SK-N-SH (cell line): ENCODE measurements around the gene TOR1AIP1. TPM values are rescaled to one million over a fixed set of nuclear protein-coding genes. Genes with fewer than 3 reads are reported as not detected.

ENCODE experiments used
- CTCF ChIA-PET: fragments of 300-600, 350-600 bp; formaldehyde crosslinking; extraction: SDS; loops from one replicate; lab custom pipeline; 2021; lab: Yijun Ruan, JAX
- POLR2A ChIA-PET: fragments of 350-600 bp; sonication (Branson Sonifier 250); formaldehyde crosslinking; extraction: SDS; loops from one replicate; lab custom pipeline; 2020; ENCODE audit warnings: antibody characterized with exemption, inconsistent platforms; lab: Yijun Ruan, JAX
- DNase-seq: peaks from one replicate; pipeline ENCODE4 v3.0.0; 2012
- H2AFZ ChIP-seq: fragments of 200-600 bp; sonication (generic); 2 replicates; pipeline ENCODE4 v1.8.1; 2016; ENCODE audit warnings: antibody characterized with exemption, mild to moderate bottlenecking, low read depth
- H3F3A ChIP-seq: fragments of 200-600 bp; sonication (generic); replicated peaks from 2 replicates; pipeline ENCODE3; 2016; ENCODE audit warnings: antibody characterized with exemption, mild to moderate bottlenecking; ENCODE audit not compliant: insufficient read depth
- H3K27ac ChIP-seq, 2 experiments: fragments of 200-500 bp in 1 of 2; fragments of 200-600 bp in 1 of 2; sonication (Bioruptor generic) in 1 of 2; sonication (generic), shearing (Covaris generic) in 1 of 2; 2 replicates each; pipeline versions ENCODE4 v1.5.1 to v1.6.1; 2014 to 2016; ENCODE audit warnings: low read depth in 2 of 2, inconsistent platforms in 1 of 2, low read length in 1 of 2, mild to moderate bottlenecking in 1 of 2, mixed read lengths in 1 of 2
- H3K27me3 ChIP-seq: fragments of 200-600 bp; sonication (generic), shearing (Covaris generic); 2 replicates; pipeline ENCODE4 v1.6.1; 2016; ENCODE audit warnings: mixed run types; ENCODE audit not compliant: insufficient read depth
- H3K36me3 ChIP-seq, 2 experiments: fragments of 200-500 bp in 1 of 2; fragments of 200-600 bp in 1 of 2; sonication (Bioruptor generic) in 1 of 2; sonication (generic) in 1 of 2; replicated peaks in 1 of 2; 2 replicates each; pipeline versions ENCODE3 to v1.5.1; 2014 to 2016; ENCODE audit warnings: low read length in 1 of 2, mild to moderate bottlenecking in 1 of 2; ENCODE audit not compliant: insufficient read depth in 2 of 2, control insufficient read depth in 1 of 2
- H3K4me1 ChIP-seq, 2 experiments: fragments of 200-500 bp in 1 of 2; fragments of 200-600 bp in 1 of 2; sonication (Bioruptor generic) in 1 of 2; sonication (generic), shearing (Covaris generic) in 1 of 2; 2 replicates each; pipeline versions ENCODE4 v1.5.1 to v1.6.1; 2014 to 2016; ENCODE audit warnings: low read depth in 1 of 2, low read length in 1 of 2, mixed run types in 1 of 2; ENCODE audit not compliant: insufficient read depth in 2 of 2, control insufficient read depth in 1 of 2
- H3K4me2 ChIP-seq: fragments of 200-600 bp; sonication (generic), shearing (Covaris generic); 2 replicates; pipeline ENCODE4 v1.6.1; 2017; ENCODE audit warnings: mixed run types
- H3K4me3 ChIP-seq, 2 experiments: fragments of 200-500 bp in 1 of 2; fragments of 200-600 bp in 1 of 2; sonication (Bioruptor generic) in 1 of 2; sonication (generic), shearing (Covaris generic) in 1 of 2; 2 replicates each; pipeline versions ENCODE4 v1.5.1 to v1.8.1; 2014 to 2016; ENCODE audit warnings: low read depth in 2 of 2, inconsistent platforms in 1 of 2, low read length in 1 of 2, mild to moderate bottlenecking in 1 of 2, mixed read lengths in 1 of 2, moderate library complexity in 1 of 2
- H3K79me2 ChIP-seq: fragments of 200-600 bp; sonication (generic); 2 replicates; pipeline ENCODE4 v1.8.1; 2017; ENCODE audit warnings: mild to moderate bottlenecking; ENCODE audit not compliant: insufficient read depth
- H3K9ac ChIP-seq: fragments of 200-600 bp; sonication (generic); 2 replicates; pipeline ENCODE4 v1.6.1; 2017; ENCODE audit warnings: mixed run types
- H3K9me2 ChIP-seq: fragments of 200-600 bp; sonication (generic); 2 replicates; pipeline ENCODE4 v1.6.1; 2017; ENCODE audit warnings: mixed run types
- H3K9me3 ChIP-seq: fragments of 200-600 bp; sonication (generic); 2 replicates; pipeline ENCODE4 v1.6.1; 2017; ENCODE audit warnings: mixed run types, mild to moderate bottlenecking, moderate library complexity
- H4K20me1 ChIP-seq: fragments of 200-600 bp; sonication (generic); 2 replicates; pipeline ENCODE4 v1.6.1; 2017; ENCODE audit warnings: mild to moderate bottlenecking, mixed run types; ENCODE audit not compliant: insufficient read depth
- EZH2phosphoT487 ChIP-seq: fragments of 200-600 bp; sonication (generic); IDR thresholded peaks from 2 replicates; pipeline ENCODE4 v1.6.1; 2017; ENCODE audit warnings: low read depth, mixed run types, mild to moderate bottlenecking, antibody characterized with exemption, moderate library complexity, borderline replicate concordance
- FOSL2 ChIP-seq: IDR thresholded peaks from 2 replicates; pipeline ENCODE4 v1.4.0; 2012; ENCODE audit warnings: low read depth, mild to moderate bottlenecking, moderate library complexity, borderline replicate concordance
- GABPA ChIP-seq: IDR thresholded peaks from 2 replicates; pipeline ENCODE4 v1.4.0; 2012; ENCODE audit warnings: low read depth, mild to moderate bottlenecking
- GATA2 ChIP-seq: sonication (generic); formaldehyde crosslinking; IDR thresholded peaks from 2 replicates; pipeline ENCODE4 v1.5.0; 2020; ENCODE audit warnings: mild to moderate bottlenecking, missing genetic modification reagents
- JUND ChIP-seq: IDR thresholded peaks from 2 replicates; pipeline ENCODE4 v1.4.0; 2012
- MAX ChIP-seq: IDR thresholded peaks from 2 replicates; pipeline ENCODE4 v1.4.0; 2012; ENCODE audit warnings: low read depth
- MXI1 ChIP-seq: IDR thresholded peaks from 2 replicates; pipeline ENCODE4 v1.6.1; 2012; ENCODE audit warnings: mild to moderate bottlenecking, low read depth, low read length, improper control_type of control experiment
- NRF1 ChIP-seq: IDR thresholded peaks from 2 replicates; pipeline ENCODE4 v1.6.1; 2012; ENCODE audit warnings: low read depth, mild to moderate bottlenecking, low read length
- POLR2AphosphoS5 ChIP-seq: IDR thresholded peaks from 2 replicates; pipeline ENCODE4 v1.6.1; 2012; ENCODE audit warnings: low read depth, low read length
- RAD21 ChIP-seq: IDR thresholded peaks from 2 replicates; pipeline ENCODE4 v1.6.1; 2012; ENCODE audit warnings: mild to moderate bottlenecking, low read length
- REST ChIP-seq: IDR thresholded peaks from 2 replicates; pipeline ENCODE4 v1.6.1; 2012; ENCODE audit warnings: mild to moderate bottlenecking, low read depth, low read length, moderate library complexity
- RXRA ChIP-seq: IDR thresholded peaks from 2 replicates; pipeline ENCODE4 v1.4.0; 2012; ENCODE audit warnings: low read depth, mild to moderate bottlenecking, borderline replicate concordance
- TCF12 ChIP-seq: IDR thresholded peaks from 2 replicates; pipeline ENCODE4 v1.4.0; 2012
- TEAD4 ChIP-seq: IDR thresholded peaks from 2 replicates; pipeline ENCODE4 v1.4.0; 2012; ENCODE audit warnings: mild to moderate bottlenecking, borderline replicate concordance; ENCODE audit not compliant: insufficient read depth
- USF1 ChIP-seq: IDR thresholded peaks from 2 replicates; pipeline ENCODE4 v1.4.0; 2012; ENCODE audit warnings: low read depth, borderline replicate concordance
- ZBTB33 ChIP-seq: IDR thresholded peaks from 2 replicates; pipeline ENCODE4 v1.4.0; 2012; ENCODE audit warnings: low read depth, borderline replicate concordance
- WGBS: methylation state at CpG from one replicate; pipeline ENCODE4 v1.1.6; 2017; ENCODE audit warnings: low lambda C conversion rate; 5-methylcytosine and 5-hydroxymethylcytosine counted together
- polyA plus RNA-seq, 3 experiments: library from polyadenylated mRNA; depleted of rRNA; stranded (reverse); fragments of >200 nt; gene quantifications; 2 replicates each; pipeline ENCODE4 v1.2.3, GENCODE V29; 2012

Gene TOR1AIP1
- polyA plus RNA-seq, 1 of the 3 experiments (the other 2 are of a cell fraction): 11.8 TPM

GRCh38 chr1:179935909-179936496, 53.9 kb downstream of the TOR1AIP1 start:
- no peak overlapping the region for H3K9ac ChIP-seq
- no peak overlapping the region for H3K4me2 ChIP-seq
- H3K9me3 ChIP-seq: no peaks in the 10 kb centered on the region
- H3F3A ChIP-seq: peaks cover 1% of the 10 kb centered on the region
- H3K27ac ChIP-seq: no peak overlapping the region
- no peak overlapping the region for H3K4me3 ChIP-seq
- WGBS: 6% methylated on average over 1 of the region's 1 CpG
- TF ChIP-seq FOSL2: no peak
- no peak for TF ChIP-seq MAX
- TF ChIP-seq GATA2 (CRISPR knock-in tag): no peak
- TF ChIP-seq NRF1: no peak
- TF ChIP-seq REST: no peak
- no peak for TF ChIP-seq POLR2AphosphoS5
- no peak for TF ChIP-seq RXRA
- TF ChIP-seq USF1: no peak
- TF ChIP-seq TCF12: no peak
- no peak for TF ChIP-seq EZH2phosphoT487
- TF ChIP-seq JUND: no peak
- TF ChIP-seq GABPA: no peak
- no peak for TF ChIP-seq RAD21
- no peak for TF ChIP-seq MXI1
- no peak for TF ChIP-seq TEAD4
- no peak for TF ChIP-seq ZBTB33
- no peaks in the 10 kb centered on the region for H3K79me2 ChIP-seq
- H3K9me2 ChIP-seq: no peaks in the 10 kb centered on the region
- no peaks in the 10 kb centered on the region for H3K36me3 ChIP-seq
- DNase-seq: no peak
- peaks cover 0 to 6% of the 10 kb centered on the region in 2 experiments; a peak in 2 of 4 replicates for H3K4me1 ChIP-seq
- H2AFZ ChIP-seq: no peak overlapping the region
- CTCF ChIA-PET: no interaction called here
- H3K27me3 ChIP-seq: no peaks in the 10 kb centered on the region
- no peaks in the 10 kb centered on the region for H4K20me1 ChIP-seq
- POLR2A ChIA-PET: no interaction called here
